ENCODE data around the gene EML6.

- TF ChIP-seq POLR2AphosphoS5 (IDR thresholded peaks at IDR 0.05) (no peak), CTCF (IDR thresholded peaks at IDR 0.05) (no peak), POLR2A (IDR thresholded peaks at IDR 0.05) (no peak), EP300 (IDR thresholded peaks at IDR 0.05) (no peak)
These were observed 294.0 kb downstream of the EML6 start for GRCh38 chr2:55017428-55017827.

Measured in upper lobe of left lung (tissue), 4 donors.